GM19328 (cell line): Measurements from ENCODE around the gene WIPF2.

Source experiments
- ATAC-seq: cut with Tn5 transposase; IDR thresholded peaks from one replicate; pipeline ENCODE4 v1.9.1; 2021; ENCODE audit warnings: mild to moderate bottlenecking, moderate library complexity; ENCODE audit not compliant: unreplicated experiment

Gene WIPF2

GRCh38 chr17:40244255-40244654, 25.2 kb downstream of the WIPF2 start:
- ATAC-seq = no peak

DNA sequence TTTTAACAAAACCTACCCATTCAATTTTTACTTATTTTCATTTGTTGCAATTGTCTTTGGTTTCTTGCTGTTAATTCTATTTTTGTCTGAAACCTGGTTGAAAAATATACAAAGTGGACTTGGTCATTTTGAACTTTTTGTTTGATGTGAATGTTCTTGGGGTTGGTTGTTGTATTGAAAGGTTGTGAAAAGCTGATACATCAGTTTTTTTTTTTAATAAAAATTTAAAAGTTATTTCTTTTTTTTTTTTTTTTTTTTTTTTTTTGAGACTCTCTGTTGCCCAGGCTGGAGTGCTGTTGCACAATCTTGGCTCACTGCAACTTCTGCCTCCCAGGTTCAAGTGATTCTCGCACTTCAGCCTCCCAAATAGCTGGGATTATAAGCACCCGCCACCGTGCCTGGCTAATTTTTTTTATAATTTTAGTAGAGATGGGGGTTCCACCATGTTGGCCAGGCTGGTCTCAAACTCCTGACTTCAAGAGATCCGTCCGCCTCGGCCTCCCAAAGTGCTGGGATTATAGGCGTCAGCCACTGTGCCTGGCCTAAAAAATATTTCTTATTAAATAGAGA, 28.9 kb downstream of the WIPF2 start:
- no peak for ATAC-seq

- no peak for ATAC-seq
Measured at GRCh38 chr17:40248507-40248906, 29.4 kb downstream of the WIPF2 start.

DNA sequence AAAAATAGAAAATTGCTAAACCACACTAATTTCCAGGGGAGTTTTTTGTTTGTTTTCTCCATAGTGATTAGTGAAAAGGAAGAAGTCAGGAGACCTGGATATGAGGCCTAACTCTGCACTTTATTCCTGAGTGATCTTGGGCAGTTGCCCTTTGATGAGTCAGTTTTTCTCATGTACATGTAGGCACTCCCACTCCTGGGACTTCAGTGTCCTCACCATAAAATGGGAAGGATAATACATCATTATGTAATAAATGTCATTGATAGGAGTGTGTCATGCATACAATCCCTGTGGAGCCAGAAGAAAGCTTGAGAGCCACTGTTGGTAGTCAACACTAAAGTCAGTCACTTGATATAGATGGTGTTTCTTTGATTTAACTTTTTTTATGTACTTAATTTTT, 32.5 kb downstream of the WIPF2 start:
- ATAC-seq = no peak

GRCh38 chr17:40253565-40253964, 34.5 kb downstream of the WIPF2 start:
- no peak for ATAC-seq

DNA sequence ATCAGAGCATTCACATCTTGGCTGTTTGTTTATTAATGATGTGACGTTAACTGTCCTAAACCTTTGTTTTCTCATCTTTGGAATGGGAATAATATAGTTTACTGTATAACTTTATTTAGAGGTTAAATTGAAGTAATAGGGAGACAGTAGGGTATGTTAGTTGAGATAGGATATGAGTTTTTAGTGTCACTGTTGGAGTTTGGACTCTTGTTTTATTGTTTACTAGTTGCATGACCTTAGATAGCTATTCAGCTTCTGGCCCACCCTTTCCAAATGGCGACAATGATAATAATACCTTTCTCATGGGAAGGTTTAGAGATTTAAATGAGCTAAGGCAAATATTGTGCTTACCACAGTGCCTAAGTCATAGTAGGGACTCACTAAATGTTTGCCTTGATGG, 40.4 kb downstream of the WIPF2 start:
- ATAC-seq = no peak

DNA sequence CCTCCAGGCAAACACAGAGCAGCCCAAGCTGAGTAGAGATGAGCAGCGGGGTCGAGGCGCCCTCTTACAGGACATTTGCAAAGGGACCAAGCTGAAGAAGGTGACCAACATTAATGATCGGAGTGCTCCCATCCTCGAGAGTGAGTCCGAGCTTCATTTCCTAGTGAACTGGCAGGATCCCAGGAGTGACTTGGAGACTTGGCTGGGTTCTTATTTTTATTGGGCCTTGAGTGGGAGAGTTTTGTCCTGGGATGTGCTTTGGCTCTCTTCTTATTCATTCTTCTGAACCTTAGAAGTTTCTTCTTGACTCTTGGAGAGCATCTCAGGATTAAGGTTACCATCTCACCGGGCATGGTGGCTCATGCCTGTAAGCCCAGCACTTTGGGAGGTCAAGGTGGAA, 41.4 kb downstream of the WIPF2 start:
- no peak for ATAC-seq

DNA sequence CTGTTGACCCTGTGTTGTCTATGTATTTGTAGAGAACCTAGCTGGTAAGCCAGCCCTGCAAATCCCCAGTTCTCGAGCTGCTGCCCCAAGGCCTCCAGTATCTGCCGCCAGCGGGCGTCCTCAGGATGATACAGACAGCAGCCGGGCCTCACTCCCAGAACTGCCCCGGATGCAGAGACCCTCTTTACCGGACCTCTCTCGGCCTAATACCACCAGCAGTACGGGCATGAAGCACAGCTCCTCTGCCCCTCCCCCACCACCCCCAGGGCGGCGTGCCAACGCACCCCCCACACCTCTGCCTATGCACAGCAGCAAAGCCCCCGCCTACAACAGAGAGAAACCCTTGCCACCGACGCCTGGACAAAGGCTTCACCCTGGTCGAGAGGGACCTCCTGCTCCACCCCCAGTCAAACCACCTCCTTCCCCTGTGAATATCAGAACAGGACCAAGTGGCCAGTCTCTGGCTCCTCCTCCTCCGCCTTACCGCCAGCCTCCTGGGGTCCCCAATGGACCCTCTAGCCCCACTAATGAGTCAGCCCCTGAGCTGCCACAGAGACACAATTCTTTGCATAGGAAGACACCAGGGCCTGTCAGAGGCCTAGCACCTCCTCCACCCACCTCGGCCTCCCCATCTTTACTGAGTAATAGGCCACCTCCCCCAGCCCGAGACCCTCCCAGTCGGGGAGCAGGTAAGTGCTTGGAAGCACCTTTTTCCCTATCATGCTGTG, 45.5 kb downstream of the WIPF2 start:
- ATAC-seq = no peak

GRCh38 chr17:40265337-40265736, 46.2 kb downstream of the WIPF2 start:
- ATAC-seq = no peak

- ATAC-seq = no peak
Measured at GRCh38 chr17:40266882-40267281, 47.8 kb downstream of the WIPF2 start.

GRCh38 chr17:40268141-40268712, 49.1 kb downstream of the WIPF2 start:
- ATAC-seq = no peak

DNA sequence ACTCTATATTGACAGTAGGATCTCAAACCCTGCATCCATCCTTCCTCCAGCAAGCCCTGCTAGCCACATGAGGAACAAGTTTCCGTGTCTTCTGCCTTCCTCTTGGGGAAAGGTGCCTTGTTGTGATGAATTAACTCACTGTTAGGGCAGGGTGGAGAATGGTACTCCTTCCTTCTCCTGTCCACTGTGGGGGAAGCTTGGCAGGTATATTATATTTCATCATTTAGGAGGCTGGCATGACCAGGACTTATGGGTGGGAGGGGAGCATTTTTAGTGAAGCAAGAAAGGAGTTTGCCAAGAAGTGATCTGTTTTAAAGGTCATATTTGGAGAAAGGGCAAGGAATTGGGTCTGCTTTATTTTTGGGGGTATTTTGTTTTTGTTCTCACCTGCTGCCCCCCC, 59.3 kb downstream of the WIPF2 start:
- no peak for ATAC-seq

- no peak for ATAC-seq
Measured at GRCh38 chr17:40279402-40279801, 60.3 kb downstream of the WIPF2 start.

DNA sequence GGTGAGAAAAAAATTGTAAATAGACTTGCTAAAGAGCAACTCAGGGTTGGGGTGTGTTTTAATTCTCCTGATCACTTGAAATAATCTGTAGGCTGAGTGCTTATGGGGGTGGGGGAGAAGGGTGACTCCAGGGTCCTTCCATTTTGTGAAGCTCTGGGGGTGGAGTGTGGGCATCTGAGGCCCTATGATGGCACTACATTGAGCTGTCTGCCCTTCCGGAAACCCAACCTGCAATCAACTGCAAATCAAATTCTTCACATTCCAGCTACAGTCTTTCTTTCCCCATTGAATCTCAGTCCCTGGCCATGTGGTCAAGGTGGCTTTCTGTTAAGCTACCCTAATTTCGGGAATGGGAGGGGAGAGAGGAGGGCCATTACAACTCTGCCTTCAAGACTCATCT, 62.6 kb downstream of the WIPF2 start:
- no peak for ATAC-seq

- ATAC-seq = no peak
Measured at GRCh38 chr17:40283662-40284061, 64.6 kb downstream of the WIPF2 start.

GRCh38 chr17:40284085-40284713, 65.1 kb downstream of the WIPF2 start:
- no peak for ATAC-seq

DNA sequence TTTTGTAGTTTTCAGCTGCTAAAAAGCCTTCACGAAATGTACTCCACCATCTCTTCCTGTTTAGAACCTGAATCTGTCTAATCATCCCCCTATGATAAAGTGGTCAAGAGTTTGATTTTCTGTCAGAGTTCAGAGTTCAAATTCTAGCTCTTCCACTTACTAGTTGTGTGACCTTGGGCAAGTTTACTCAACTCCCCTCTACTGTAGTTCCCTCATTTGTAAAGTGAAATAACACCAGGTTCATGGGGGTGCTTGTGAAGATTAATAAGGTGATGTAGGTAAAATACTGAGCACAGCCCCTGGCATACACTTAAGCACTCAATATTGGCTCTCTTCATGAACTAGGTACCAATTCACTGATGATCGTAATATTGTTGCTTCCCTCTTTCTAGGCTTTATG, 67.4 kb downstream of the WIPF2 start:
- no peak for ATAC-seq

DNA sequence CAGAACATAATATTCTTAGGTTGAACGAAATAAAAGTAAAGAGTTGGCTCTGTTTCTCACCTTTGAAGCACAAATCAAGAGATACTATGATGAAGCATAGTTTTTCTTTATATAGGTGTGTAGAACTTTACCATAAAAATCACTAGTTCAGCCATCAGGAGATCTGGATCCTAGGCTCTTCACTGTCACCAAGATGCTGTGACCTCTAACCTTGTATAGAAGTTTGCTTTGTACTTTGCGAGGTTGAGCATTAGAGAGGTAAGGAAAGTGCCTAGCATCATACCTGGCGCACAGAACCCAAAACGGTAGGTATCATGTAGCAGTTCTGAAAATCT, 68.0 kb downstream of the WIPF2 start:
- ATAC-seq = no peak

DNA sequence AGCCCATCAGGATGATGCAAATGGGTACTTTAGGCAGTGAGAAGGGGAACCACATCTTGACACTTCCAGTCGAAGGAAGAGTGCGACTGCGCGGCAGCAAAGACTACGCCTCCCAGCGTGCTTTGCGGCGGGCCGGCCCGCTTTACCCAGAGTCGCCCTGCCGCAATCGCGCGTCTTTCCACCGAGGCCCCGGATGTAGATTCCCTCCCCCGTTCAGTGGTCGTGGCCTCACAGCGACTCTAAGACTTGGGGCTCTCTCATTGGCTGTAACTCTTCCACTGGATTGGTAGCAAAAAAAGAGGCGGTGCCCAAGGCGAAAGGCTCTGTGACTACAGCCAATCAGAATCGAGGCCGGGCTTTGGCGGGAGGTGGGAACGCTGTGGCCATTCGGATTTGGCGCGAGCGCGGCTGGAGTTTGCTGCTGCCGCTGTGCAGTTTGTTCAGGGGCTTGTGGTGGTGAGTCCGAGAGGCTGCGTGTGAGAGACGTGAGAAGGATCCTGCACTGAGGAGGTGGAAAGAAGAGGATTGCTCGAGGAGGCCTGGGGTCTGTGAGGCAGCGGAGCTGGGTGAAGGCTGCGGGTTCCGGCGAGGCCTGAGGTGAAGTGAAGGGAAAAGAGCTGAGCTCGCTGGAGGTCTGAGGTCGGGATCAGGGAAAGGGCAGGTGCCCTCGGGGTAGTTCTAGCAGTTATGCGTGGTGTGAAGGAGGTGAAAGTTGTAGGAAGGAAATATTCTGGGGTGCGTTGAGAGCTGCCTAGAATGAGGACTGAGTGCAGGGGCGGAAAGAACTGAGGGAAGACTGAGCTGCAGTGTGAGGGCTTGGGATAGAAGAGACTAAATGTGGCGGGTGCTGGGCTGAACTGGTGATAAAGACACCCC, 68.6 kb downstream of the WIPF2 start, which contains the start of gene CDC6:
CDC6 (plus strand) TSS at position 386 of the 876 bp plus-strand sequence. CDS start 1,542 bp downstream, outside the sequence.
- peak; percentile 92 for ATAC-seq

DNA sequence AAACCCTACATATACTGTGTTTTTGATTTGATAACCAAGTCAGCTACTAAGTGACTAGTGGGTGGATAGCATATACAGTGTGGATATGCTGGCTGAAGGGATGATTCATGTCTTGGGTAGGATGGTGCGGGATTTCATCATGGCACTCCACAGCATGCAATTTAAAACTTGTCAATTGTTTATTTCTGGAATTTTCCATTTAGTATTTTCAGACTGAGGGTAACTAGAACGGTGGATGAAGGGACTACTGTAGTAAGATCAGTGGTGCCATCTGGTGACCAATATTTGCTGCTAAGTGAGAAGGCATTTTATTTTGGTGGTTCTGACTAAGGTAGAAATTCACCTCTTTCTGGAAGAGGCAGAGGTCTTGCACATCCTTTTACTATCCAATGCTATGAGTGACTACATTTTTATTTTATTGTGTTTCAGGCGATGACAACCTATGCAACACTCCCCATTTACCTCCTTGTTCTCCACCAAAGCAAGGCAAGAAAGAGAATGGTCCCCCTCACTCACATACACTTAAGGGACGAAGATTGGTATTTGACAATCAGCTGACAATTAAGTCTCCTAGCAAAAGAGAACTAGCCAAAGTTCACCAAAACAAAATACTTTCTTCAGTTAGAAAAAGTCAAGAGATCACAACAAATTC, 71.7 kb downstream of the WIPF2 start:
- no peak for ATAC-seq

- ATAC-seq = no peak
Measured at GRCh38 chr17:40291281-40291664, 72.2 kb downstream of the WIPF2 start.
